Calu3 (cell line): Measurements from ENCODE around the gene RRP12. TPM values are rescaled to one million over a fixed set of nuclear protein-coding genes. Genes with fewer than 3 reads are reported as not detected.

ENCODE experiments used
- BruUV-seq: library from RNA; stranded (reverse); fragments of 400-500 nt; replicated peaks from 2 replicates; lab custom pipeline; 2021; lab: Mats Ljungman, UMichigan
- CTCF ChIA-PET: fragments of 300-600 bp; sonication (Branson Sonifier 250); formaldehyde crosslinking; loops from one replicate; lab custom pipeline; 2022; ENCODE audit warnings: antibody characterized with exemption; lab: Charles Lee
- DNase-seq: peaks from one replicate; pipeline ENCODE4 v3.0.0; 2022
- H3K27ac Mint-ChIP-seq: one replicate; pipeline ENCODE4 v1.8.0; 2022; ENCODE audit warnings: mixed read lengths; ENCODE audit not compliant: unreplicated experiment
- H3K27me3 Mint-ChIP-seq: one replicate; pipeline ENCODE4 v1.8.0; 2022; ENCODE audit warnings: mixed read lengths; ENCODE audit not compliant: unreplicated experiment
- H3K36me3 Mint-ChIP-seq: one replicate; pipeline ENCODE4 v1.8.0; 2022; ENCODE audit warnings: mild to moderate bottlenecking, moderate library complexity, mixed read lengths; ENCODE audit not compliant: insufficient read depth, unreplicated experiment
- H3K4me1 Mint-ChIP-seq: one replicate; pipeline ENCODE4 v1.8.0; 2022; ENCODE audit warnings: mild to moderate bottlenecking, low read depth, mixed read lengths; ENCODE audit not compliant: unreplicated experiment
- H3K4me3 Mint-ChIP-seq: one replicate; pipeline ENCODE4 v1.8.0; 2022; ENCODE audit warnings: mild to moderate bottlenecking, low read depth, moderate library complexity, mixed read lengths; ENCODE audit not compliant: unreplicated experiment
- H3K9me3 Mint-ChIP-seq: one replicate; pipeline ENCODE4 v1.8.0; 2022; ENCODE audit warnings: low read depth, mixed read lengths; ENCODE audit not compliant: unreplicated experiment
- intact Hi-C: fragments of 100-400 bp; cut with micrococcal nuclease; formaldehyde crosslinking; loops from one replicate; pipeline ENCODE4 v1.10.0; 2022; ENCODE audit not compliant: unreplicated experiment
- total RNA-seq: library from RNA; stranded (reverse); gene quantifications from 2 replicates; pipeline ENCODE4 v1.2.3, GENCODE V29; 2022
- TF ChIP-seq, protein P1 (sequence below): fragments of 200-600 bp; IDR thresholded peaks from one replicate; pipeline ENCODE4 v1.8.0; 2022; ENCODE audit warnings: antibody characterized with exemption; ENCODE audit not compliant: unreplicated experiment

The RRP12 gene
- total RNA-seq, 1 experiment from 2014 or later, result 52.6 TPM

- Mint-ChIP-seq H3K27ac (no peak overlapping the region), H3K9me3 (no peaks in the 10 kb centered on the region), H3K27me3 (no peaks in the 10 kb centered on the region), H3K4me3 (no peak overlapping the region), H3K4me1 (no peaks in the 10 kb centered on the region), H3K36me3 (peaks cover 11% of the 10 kb centered on the region)
- TF ChIP-seq, protein P1, sequence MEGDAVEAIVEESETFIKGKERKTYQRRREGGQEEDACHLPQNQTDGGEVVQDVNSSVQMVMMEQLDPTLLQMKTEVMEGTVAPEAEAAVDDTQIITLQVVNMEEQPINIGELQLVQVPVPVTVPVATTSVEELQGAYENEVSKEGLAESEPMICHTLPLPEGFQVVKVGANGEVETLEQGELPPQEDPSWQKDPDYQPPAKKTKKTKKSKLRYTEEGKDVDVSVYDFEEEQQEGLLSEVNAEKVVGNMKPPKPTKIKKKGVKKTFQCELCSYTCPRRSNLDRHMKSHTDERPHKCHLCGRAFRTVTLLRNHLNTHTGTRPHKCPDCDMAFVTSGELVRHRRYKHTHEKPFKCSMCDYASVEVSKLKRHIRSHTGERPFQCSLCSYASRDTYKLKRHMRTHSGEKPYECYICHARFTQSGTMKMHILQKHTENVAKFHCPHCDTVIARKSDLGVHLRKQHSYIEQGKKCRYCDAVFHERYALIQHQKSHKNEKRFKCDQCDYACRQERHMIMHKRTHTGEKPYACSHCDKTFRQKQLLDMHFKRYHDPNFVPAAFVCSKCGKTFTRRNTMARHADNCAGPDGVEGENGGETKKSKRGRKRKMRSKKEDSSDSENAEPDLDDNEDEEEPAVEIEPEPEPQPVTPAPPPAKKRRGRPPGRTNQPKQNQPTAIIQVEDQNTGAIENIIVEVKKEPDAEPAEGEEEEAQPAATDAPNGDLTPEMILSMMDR, result no peak
- no peak for DNase-seq
- CTCF ChIA-PET, result interaction anchor here (0.7 kb wide), 1 partner anchor 65 kb away, joined by 3 read pairs; no protein-coding TSS in a partner anchor
- intact Hi-C loops, result no loop called here
- BruUV-seq, result no TSS peak
These were observed 21.9 kb downstream of the RRP12 start for GRCh38 chr10:97378933-97379921.

- BruUV-seq, result no TSS peak
- no peak overlapping the region for H3K4me3 Mint-ChIP-seq
These were observed 24.7 kb downstream of the RRP12 start for GRCh38 chr10:97376413-97376812.

GRCh38 chr10:97373456-97373855 is 27.7 kb downstream of the RRP12 start:
- no peaks in the 10 kb centered on the region for H3K4me1 Mint-ChIP-seq
- TF ChIP-seq, protein P1, result no peak
- H3K9me3 Mint-ChIP-seq, result no peaks in the 10 kb centered on the region
- DNase-seq, result no peak
- no peak overlapping the region for H3K4me3 Mint-ChIP-seq
- BruUV-seq, result no TSS peak
- peaks cover 24% of the 10 kb centered on the region for H3K36me3 Mint-ChIP-seq
- H3K27me3 Mint-ChIP-seq, result no peaks in the 10 kb centered on the region
- intact Hi-C loops, result no loop called here
- H3K27ac Mint-ChIP-seq, result no peak overlapping the region
- CTCF ChIA-PET, result interaction anchor here (0.6 kb wide), 1 partner anchor 177 kb away, joined by 4 read pairs; no protein-coding TSS in a partner anchor

More at GRCh38 chr10:97376413-97376812, 24.7 kb downstream of the RRP12 start:
- Mint-ChIP-seq H3K9me3 (no peaks in the 10 kb centered on the region), H3K27ac (no peak overlapping the region), H3K36me3 (peaks cover 13% of the 10 kb centered on the region), H3K27me3 (no peaks in the 10 kb centered on the region), H3K4me1 (no peaks in the 10 kb centered on the region)
- CTCF ChIA-PET, result interaction anchor here (0.6 kb wide), 1 partner anchor 112 kb away, joined by 4 read pairs; no protein-coding TSS in a partner anchor
- DNase-seq, result no peak
- intact Hi-C loops, result no loop called here
- TF ChIP-seq, protein P1, result no peak

DNA sequence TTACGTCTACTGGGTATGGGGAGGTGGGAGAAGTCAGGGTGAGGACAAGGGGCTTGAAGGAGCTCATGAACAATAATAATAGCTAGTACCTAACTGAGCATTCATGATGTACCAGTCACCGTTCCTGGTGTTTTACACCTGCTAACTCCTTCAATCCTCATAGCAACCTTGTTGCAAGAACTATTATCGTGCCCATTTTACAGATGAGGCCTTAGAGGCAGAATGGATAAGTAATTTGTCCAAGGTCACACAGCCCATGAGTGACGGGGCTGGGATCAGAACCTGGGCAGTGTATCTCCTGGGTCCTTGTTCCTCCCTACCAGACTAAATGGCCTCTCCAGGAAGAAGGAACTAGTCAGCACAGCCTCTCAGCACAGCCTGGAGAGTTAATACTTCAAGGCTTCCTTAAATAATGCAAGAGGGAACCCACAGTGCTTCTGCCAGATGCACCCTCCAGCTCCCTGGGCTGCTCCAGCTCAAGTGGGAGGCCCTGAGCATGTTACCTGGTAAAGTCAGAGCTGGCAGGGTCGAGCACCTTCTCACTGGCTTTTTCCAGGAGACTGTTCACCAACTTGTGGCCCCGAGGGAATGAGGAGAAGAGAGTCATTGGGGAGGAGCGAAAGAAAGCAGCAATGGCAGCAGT is 28.8 kb downstream of the RRP12 start:
- Mint-ChIP-seq H3K4me1 (no peaks in the 10 kb centered on the region), H3K27ac (no peak overlapping the region), H3K4me3 (no peak overlapping the region), H3K27me3 (no peaks in the 10 kb centered on the region), H3K36me3 (peaks cover 24% of the 10 kb centered on the region), H3K9me3 (no peaks in the 10 kb centered on the region)
- CTCF ChIA-PET, result no interaction called here
- TF ChIP-seq, protein P1, result no peak
- DNase-seq, result no peak
- intact Hi-C loops, result no loop called here
- BruUV-seq, result no TSS peak
